ENCODE results near the gene RASA3.
A peak's percentile ranks its signal among the peaks of the same experiment; 100 is the strongest.
"Not testable (repeated sequence)": the region's sequence is repeated elsewhere in the genome, so short reads cannot be mapped to it uniquely, and the experiment has no call there.

The RASA3 gene

DNA sequence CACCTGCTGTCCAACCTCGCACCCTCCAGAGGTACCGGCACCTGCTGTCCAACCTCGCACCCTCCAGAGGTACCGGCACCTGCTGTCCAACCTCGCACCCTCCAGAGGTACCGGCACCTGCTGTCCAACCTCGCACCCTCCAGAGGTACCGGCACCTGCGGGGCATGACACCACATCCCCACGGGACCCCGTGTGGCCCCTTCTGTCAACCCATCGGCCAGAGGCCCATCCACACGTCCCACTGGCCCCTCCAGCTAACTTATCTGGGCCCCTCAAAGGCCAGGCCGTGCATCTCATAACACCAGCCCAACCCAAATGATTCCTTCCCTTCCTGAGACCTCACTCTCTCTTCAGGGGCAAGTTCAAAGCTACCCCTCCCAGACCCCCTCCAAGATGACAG, 6.3 kb downstream of the RASA3 start:
- DNase-seq, result not testable (repeated sequence)

DNA sequence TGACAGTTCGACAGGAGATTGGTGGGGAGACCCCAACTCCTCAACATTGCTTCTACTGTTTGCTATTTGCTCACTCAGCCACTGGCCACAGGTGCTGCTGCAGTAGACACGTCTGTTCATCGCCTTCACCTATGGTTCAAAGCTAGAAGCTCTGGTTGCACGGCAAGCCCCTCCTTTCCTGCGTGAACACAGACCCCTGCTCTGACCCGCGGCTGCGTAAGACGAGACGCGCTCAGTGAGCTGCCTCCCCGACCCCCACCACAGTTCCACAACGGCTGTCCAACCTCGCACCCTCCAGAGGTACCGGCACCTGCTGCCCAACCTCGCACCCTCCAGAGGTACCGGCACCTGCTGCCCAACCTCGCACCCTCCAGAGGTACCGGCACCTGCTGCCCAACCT, 6.8 kb downstream of the RASA3 start:
- DNase-seq, result no peak

DNA sequence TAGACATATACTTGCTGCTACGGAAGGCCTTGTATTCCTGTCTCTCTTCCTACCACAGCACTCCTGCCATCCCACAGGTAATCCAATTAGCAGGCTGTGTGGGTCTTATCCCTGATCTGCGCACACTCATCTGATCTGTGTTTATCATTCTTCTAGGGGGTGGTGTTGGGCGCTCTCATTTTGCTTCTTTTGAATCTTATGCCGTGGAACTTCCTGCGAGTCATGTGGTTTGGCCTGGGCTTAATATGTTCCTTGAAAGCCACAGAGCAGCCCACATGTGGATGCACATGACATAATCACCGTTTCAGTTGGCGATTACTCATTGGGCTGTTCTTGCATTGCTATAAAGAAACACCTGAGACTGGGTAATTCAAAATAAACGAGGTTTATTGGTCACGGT, 7.5 kb downstream of the RASA3 start:
- peak; percentile 63 for DNase-seq

DNA sequence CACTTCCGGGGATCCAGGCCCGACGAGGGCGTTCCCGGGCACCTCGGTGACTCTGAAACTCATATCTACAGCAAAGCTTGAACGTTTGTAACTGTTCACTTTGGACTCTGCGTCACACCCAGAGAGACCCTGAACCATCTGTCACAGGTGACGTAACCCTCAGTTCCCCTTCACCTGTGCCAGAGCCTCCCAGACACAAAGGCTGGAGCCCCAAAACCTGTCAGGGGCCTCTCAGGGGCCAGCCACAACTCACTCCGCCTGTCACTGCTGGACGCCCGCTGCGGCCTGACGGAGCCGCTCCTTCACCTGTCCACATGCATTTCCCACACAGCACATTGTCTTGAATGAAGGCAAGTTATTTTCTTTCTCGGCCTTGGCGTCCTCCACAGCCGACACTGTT, 8.0 kb downstream of the RASA3 start:
- no peak for DNase-seq

DNA sequence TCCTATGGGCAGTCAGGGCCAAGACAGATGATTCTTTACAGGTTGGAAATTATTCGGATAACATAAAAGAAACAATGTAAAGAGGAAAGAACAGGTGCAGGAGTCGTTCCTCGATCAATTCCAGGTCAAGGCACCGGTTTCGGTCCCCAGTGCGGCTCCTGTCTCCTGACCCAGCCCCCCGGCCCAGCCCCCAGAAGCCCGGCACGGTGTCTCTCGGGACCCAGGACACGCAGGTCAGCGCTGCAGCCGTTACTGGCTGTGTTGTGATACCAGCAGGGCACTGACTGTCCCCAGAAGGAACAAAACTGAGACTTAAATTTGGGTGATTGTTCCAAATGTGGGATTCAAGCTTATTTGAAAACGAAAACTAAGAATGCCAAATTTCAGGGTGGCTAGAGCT, 8.5 kb downstream of the RASA3 start:
- no peak for DNase-seq

DNA sequence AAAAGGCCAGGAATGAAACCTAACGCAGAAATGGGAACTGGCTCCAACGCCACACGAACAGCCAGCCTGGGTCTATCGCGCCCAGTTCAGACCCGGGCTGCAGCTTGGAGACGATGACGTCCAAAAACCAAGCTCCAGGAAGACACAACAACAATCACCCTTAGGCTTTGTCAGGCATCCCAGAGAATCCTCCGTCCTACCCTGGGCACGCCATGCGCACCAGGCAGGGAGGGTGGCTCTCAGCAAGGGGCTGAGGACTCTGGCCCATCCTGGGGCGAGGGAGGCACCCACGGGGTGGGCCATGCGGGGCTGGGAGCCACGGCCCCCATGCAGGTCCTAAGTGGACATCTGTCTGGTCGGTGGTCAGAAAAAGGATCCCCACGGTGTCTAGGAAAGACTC, 9.0 kb downstream of the RASA3 start:
- no peak for DNase-seq

DNA sequence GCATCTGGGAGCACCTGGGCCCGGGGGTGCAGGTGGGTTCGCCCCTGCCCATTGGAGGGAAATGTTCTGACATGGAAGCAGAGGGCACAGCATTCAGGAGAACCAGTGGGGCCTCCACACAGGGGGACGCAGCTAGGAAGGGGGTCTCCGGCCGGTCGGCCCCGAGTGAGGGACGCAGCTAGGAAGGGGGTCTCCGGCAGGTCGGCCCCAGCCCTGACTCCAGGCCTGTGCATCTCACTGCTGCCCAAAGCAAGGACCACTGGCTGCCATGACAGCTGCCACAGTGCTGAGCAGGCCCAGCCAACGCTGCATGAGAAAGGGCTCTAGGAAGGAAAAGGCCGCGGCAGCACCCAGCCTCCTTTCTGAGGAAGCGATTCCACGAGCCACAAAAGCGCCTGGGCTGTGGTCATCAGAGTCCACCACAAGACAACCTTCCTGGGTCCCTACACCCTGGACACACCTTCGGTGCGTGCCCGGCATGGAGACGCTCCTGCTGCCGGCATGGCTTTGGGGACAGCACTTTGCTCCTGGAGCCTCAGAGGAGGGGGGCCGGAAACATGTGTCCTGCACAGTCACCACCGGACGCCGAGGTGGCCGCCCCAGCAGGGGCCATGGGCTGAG, 9.7 kb downstream of the RASA3 start:
- no peak for DNase-seq

DNA sequence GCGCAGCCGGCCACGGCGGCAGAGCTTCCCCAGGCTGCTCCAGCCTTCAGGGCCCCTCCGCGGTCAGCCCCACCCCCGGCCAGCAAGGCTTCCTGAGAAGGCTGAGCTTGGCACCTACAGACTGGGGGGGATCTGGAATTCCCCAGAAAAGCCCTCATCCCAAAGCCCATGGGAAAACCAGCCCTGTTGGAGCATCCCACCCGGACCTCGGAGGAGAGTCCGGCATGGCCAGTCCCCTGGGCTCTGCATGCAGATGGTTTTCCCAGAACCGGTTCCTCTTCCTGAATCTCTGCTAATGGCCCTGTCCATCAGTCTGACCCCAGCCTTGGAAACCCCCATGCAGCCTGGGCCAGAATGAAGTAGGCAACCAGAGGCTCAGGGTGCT, 10.3 kb downstream of the RASA3 start:
- no peak for DNase-seq

DNA sequence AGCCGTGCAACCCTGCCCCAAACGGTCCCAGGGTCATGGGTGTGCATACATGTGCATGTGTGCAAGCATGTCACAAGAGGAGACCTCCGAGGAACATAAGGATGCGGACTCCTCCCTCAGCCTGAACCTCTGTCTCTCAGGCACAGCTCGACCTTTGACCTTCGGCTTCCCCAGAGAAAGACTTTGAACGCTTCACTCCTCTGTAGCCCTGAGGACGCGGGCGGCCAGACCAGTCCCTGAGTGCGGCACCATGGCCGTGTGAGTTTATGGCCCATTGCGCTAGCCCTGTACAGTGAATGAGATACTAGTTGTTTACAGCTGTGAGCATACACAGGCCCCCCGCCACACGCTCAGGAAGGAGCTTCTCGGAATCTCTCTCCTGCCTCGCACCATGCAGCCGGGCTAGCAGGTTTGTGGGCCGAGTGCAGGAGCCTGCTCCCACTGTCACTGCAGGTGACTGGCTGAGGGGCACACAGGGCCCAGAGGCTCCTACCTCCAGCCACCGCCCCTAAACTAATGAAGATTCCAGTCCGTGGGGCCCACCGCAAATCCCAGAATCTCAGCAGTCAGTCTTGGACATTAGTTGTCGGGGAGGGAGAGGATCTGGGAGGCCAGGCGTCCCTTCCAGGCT, 10.8 kb downstream of the RASA3 start:
- DNase-seq, result no peak

DNA sequence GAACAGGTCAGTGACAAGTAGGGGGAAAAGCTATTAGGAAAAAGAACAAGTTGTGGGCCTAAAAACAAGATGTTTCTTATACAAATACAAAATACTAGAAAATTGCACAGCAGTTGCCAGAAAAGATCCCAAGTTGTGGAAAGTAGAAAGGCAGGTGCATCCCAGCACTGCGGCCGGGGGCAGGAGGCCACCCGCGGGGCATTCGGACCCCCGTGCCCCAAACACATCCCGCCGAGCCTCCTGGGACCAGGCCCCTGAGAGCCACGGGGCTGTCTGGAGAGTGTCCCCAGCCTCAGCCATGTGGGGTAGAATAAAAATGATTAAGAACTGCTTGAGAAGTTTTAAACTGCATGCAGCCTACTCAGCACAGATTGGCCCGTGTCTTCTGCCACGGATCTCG, 11.4 kb downstream of the RASA3 start:
- DNase-seq, result no peak

DNA sequence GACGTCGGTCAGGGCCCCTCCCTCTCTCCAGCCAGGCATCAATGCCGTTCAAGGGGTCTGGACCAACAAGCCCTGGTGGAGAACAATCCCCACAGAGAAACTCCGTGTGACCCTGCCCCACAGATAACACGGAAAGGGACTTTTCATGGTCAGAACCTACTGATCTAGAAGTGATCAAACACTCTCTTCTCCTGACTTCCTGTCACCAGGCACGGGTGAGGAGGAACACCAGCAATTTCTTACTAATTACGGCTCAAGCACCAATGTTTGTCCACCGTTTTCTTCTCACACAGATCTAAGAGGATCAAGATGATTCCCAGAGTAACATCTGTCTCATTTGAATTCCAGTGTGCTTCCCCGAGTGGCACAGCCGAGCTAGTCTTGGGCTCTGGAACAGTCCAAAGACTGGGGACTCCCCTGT, 11.8 kb downstream of the RASA3 start:
- DNase-seq, result no peak

DNA sequence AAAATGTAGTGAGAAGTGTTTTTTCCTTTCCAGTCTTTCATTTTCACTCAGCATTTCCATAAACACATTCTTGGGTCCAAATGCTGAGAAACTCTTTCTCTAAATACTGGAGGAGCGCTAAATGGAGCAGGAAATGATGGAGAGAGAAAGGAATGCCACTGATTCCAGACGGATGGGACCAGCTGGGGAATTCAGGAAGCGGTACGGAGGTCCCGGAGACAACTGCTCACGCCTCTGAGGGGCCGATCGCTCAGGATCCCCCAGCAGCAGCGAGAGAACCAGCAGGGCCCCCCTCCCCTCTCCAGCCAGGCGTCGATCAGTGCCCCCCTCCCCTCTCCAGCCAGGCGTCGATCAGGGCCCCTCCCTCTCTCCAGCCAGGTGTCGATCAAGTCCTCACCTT, 13.2 kb downstream of the RASA3 start:
- no peak for DNase-seq

DNA sequence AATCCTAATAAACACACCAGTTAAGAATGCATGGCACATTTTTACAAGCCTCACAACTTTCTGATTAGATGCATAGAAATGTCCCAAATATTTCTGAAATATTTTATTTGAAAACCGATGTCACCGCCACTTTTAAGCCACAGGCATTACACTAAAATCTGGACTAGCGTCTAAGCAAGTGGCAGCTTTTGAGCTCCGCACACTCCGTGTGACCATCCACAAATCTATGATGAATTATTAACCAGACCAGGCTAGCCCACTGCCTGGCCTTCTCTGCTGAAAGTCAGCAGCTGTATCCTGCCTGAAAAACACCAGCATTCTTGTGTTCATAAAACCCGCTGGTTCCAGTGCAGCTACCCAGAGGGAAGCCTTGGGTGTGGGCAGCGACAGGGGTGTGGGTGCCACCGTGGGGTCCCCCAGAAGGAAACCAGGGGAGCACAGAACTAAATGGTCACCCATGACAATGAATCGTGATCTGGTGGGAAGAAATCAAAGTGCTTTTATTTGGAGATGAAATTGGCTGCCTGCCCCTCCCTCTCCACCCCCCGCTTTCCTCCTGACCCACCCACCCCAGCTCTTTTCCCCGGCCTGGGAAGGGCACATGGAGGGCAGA, 13.8 kb downstream of the RASA3 start:
- DNase-seq, result no peak

DNA sequence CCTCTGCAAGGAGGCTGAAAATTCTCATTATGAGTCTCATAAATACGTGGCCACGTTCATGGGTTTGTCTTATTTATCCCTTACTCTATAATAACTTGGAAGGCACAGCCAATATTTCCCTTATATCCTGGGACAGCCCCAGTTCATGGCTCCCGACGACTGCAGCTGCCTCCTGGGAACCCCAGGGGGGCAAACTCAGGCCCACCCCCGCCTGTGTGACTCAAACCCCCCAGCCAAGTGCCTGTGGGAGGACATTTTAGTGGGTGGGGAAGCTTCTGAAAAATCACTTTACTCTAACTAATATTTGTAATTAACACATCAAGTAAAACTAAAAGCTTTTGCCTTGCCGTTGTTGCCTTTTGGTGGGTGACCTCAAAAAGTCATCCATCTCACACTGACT, 14.3 kb downstream of the RASA3 start:
- DNase-seq, result no peak

DNA sequence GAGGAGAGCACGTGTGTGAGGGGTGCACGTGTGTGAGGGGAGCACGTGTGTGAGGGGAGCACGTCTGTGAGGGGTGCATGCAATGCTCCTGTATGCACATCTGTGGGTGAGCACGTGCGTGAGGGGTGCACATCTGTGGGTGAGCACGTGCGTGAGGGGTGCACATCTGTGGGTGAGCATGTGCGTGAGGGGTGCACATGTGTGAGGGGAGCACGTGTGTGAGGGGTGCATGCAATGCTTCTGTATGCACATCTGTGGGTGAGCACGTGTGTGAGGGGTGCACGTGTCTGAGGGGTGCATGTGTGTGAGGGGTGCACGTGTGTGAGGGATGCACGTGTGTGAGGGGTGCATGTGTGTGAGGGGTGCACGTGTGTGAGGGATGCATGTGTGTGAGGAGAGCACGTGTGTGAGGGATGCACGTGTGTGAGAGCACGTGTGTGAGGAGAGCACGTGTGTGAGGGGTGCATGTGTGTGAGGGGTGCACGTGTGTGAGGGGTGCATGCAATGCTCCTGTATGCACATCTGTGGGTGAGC, 15.0 kb downstream of the RASA3 start:
- DNase-seq, result not testable (repeated sequence)

DNA sequence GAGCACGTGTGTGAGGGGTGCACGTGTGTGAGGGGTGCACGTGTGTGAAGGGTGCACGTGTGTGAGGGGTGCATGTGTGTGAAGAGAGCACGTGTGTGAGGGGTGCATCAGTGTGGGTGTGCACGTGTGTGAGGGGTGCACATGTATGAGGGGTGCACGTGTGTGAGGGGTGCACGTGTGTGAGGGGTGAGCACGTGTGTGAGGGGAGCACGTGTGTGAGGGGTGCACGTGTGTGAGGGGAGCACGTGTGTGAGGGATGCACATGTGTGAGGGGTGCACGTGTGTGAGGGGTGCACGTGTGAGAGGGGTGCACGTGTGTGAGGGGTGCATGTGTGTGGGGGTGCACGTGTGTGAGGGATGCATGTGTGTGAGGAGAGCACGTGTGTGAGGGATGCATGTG, 15.7 kb downstream of the RASA3 start:
- no peak for DNase-seq

DNA sequence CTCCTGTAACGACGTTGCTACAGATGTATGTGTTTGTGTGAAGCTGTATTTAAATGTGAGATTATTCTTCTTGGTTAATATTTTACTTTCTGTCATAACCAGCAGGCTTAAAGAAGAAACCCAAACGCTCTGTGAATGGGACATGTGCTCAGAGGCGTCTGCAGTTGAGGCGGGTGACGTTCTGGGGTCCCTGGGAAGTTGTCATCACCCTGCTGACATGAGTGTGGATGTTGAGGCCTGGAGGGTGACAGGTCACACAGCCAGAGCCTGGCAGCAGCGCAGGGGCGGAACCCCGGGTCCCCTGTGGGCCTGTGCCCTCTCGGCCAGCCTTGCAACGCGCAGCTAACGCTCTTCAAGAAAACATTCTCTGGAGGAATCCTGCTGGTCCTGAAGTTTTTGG, 16.6 kb downstream of the RASA3 start:
- no peak for DNase-seq

DNA sequence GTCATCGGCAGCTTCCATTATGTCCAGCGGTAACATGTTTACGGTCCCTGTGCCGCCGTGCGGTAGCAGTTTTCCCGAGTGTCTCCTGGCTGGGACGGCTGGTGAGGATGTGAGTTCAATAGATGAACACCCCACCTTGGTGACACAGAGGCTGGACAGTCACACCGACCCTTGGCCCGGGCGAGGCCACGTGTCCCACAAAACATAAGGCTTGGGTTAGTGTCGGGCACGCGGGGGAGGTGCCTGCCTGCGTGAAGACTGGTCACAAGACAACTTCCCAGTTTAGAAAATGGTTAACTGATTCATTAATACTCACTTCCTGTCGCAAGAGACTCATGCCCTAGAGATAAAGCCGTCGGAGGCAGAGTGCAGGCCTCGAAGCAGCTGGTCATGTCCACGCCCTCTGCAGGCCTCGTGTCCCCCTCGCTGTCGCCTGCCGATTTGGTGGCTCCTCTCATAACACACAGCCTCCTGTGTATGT, 17.2 kb downstream of the RASA3 start:
- DNase-seq, result no peak

DNA sequence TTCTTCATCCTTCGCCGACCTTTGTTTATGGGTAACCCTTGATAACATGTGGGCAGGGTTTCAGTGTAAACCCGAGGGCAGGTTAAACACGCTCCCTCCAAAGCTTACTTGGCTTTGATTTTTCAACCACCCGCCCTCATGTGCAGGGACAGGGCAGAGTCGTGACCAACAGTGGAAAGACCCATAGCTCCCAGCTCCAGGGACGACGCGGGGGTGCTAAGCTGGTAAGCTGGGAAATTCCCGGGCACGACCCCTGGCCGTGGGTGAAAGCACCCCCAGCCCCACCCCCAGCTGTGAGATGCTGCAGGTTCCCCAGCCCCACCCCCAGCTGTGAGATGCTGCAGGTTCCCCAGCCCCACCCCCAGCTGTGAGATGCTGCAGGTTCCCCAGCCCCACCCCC, 17.8 kb downstream of the RASA3 start:
- DNase-seq, result not testable (repeated sequence)

DNA sequence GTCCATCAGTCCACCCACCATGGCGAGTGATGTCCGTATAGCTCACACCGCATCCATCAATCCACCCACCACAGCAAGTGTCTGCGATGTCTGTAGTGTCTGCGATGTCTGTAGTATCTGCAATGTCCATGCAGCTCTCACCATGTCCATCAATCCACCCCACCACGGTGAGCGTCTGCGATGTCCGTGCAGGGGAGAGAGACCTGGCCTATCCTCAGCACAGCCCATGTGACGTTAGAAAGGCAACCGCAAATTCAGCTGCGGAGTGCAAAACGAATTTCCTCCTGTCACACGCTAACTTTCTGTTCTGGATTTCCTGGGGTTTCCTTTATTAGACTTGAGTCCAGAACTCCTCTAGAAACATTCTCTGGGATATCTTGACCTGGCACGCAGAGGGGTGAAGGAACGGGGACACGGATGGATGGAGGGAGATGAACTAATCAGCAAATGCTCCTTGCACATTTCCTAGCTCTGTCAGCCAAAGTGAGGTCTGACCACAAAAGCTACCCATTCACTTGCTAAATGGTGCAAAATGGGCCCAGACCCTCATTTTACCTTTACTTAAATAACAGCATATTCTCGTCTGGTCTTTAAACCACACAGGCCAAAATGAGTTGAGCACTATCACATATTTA, 18.3 kb downstream of the RASA3 start:
- DNase-seq, result no peak

DNA sequence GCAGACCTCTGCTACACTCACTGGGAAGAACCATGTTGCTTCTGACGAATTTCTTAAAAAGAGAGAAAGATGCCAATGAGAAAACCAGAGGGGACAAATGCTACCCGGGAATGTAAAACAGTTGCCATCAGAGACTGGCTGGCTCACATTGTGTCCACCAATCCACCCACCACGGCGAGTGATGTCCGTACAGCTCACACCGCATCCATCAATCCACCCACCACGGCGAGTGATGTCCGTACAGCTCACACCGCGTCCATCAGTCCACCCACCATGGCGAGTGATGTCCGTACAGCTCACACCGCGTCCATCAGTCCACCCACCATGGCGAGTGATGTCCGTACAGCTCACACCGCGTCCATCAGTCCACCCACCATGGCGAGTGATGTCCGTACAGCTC, 19.0 kb downstream of the RASA3 start:
- not testable (repeated sequence) for DNase-seq

DNA sequence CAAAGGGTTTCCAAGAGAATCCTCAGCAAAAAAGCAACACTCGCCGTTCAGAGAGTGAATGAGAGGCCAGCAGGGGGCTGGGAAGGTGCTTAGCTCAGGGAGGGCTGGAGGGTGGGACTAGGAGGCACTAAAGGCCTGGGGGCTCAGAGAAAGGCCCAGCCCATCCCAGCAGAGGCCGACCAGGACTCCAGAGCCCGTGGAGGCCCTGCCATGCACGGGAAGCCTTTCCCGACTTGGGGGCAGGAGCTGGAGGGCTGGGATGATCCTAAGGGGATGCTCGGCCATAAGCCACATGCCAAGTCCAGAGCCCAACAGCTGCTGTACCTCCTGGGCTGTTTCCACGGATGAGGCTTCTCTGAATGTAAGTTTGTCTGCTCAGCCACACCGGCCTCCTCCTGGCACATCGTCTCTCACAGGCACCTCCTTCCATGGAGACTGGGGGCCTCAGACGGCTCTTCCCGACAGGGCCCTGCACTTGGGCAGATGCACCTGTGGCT, 19.5 kb downstream of the RASA3 start:
- DNase-seq, result no peak

DNA sequence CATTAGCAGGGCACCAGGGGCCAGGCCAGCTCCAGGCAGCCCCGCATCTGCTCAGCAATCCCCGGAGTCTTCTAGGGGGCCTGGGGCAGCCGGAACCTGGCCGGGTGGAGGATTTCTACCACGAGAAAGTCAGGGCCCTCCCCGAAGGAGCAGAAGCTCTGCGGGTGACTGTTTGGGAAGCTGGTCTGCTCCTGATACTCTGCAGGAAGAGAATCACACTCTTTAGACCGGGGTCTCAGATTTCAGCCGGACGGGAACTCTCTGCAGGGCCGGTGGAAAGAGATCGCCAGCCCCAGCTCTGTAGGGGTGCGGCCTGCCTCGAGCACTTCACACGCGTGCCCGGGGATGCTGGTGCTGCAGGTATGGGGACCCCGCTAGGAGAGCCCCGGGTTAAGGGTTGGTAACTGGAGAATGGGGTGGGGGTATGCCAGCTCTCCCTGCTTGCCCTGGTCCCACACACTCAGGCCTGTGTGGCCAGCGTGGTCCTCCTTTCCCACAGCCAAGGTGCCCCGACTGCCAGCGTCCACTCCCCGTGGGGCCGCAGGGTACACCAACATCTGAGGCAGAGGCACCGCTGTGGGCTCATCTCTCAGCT, 20.1 kb downstream of the RASA3 start:
- no peak for DNase-seq

Measured in activated CD4-positive, alpha-beta T cell treated with anti-CD3 and anti-CD28 coated beads, Interleukin-2, amount 50 U/mL, for 1 hour (primary cell).